ENCODE measurements around the gene MYO10. TPM values are rescaled to one million over a fixed set of nuclear protein-coding genes. Genes with fewer than 3 reads are reported as not detected.
A peak's percentile ranks its signal among the peaks of the same experiment; 100 is the strongest.

The MYO10 gene
- total and polyA plus RNA-seq, 2 experiments from 2014 or later = 8.2 to 9.3 TPM

GRCh38 chr5:16870878-16871277 lies 65.2 kb downstream of the MYO10 start:
- no peak overlapping the region for H3K4me3 ChIP-seq
- H3K27ac ChIP-seq = no peak overlapping the region
- no peaks in the 10 kb centered on the region for H3K36me3 ChIP-seq
- DNase-seq (ENCODE audit: low read depth in 1 of 2, low spot score in 1 of 2) = no peak
- no peaks in the 10 kb centered on the region for H3K9me3 ChIP-seq (ENCODE audit: low read depth)
- no peaks in the 10 kb centered on the region for H3K27me3 ChIP-seq
- peaks cover 19% of the 10 kb centered on the region for H3K4me1 ChIP-seq (ENCODE audit: low read depth)
- TF ChIP-seq CTCF (IDR thresholded peaks at IDR 0.05; ENCODE audit: low read depth, low read length) = no peak

- H3K4me3 ChIP-seq = no peak overlapping the region
- no peaks in the 10 kb centered on the region for H3K27me3 ChIP-seq
- peaks cover 19% of the 10 kb centered on the region for H3K4me1 ChIP-seq (ENCODE audit: low read depth)
- TF ChIP-seq CTCF (IDR thresholded peaks at IDR 0.05; ENCODE audit: low read depth, low read length) = no peak
- no peaks in the 10 kb centered on the region for H3K9me3 ChIP-seq (ENCODE audit: low read depth)
- H3K27ac ChIP-seq = no peak overlapping the region
- no peaks in the 10 kb centered on the region for H3K36me3 ChIP-seq
- DNase-seq (ENCODE audit: low read depth in 1 of 2, low spot score in 1 of 2) = no peak
These were observed 66.0 kb downstream of the MYO10 start for GRCh38 chr5:16869821-16870796.

GRCh38 chr5:16867577-16867953 lies 68.5 kb downstream of the MYO10 start:
- H3K36me3 ChIP-seq = no peaks in the 10 kb centered on the region
- TF ChIP-seq CTCF (IDR thresholded peaks at IDR 0.05; ENCODE audit: low read depth, low read length) = no peak
- no peak for DNase-seq (ENCODE audit: low read depth in 1 of 2, low spot score in 1 of 2)
- no peaks in the 10 kb centered on the region for H3K9me3 ChIP-seq (ENCODE audit: low read depth)
- no peaks in the 10 kb centered on the region for H3K27me3 ChIP-seq
- no peak overlapping the region for H3K4me3 ChIP-seq
- H3K27ac ChIP-seq = peak overlapping the region; percentile 66
- peaks cover 19% of the 10 kb centered on the region for H3K4me1 ChIP-seq (ENCODE audit: low read depth)

GRCh38 chr5:16866795-16867576 lies 69.1 kb downstream of the MYO10 start:
- TF ChIP-seq CTCF (IDR thresholded peaks at IDR 0.05; ENCODE audit: low read depth, low read length) = no peak
- Histone ChIP-seq H3K4me3 (no peak overlapping the region), H3K36me3 (no peaks in the 10 kb centered on the region), H3K27me3 (no peaks in the 10 kb centered on the region), H3K27ac (peak overlapping the region; percentile 66), H3K4me1 (ENCODE audit: low read depth) (peaks cover 19% of the 10 kb centered on the region), H3K9me3 (ENCODE audit: low read depth) (no peaks in the 10 kb centered on the region)
- DNase-seq (ENCODE audit: low read depth in 1 of 2, low spot score in 1 of 2) = peak; percentile 49 to 66

- H3K36me3 ChIP-seq = no peaks in the 10 kb centered on the region
- no peaks in the 10 kb centered on the region for H3K27me3 ChIP-seq
- DNase-seq (ENCODE audit: low read depth in 1 of 2, low spot score in 1 of 2) = no peak
- no peak overlapping the region for H3K27ac ChIP-seq
- H3K9me3 ChIP-seq (ENCODE audit: low read depth) = no peaks in the 10 kb centered on the region
- TF ChIP-seq CTCF (IDR thresholded peaks at IDR 0.05; ENCODE audit: low read depth, low read length) = no peak
- H3K4me1 ChIP-seq (ENCODE audit: low read depth) = peaks cover 19% of the 10 kb centered on the region
- H3K4me3 ChIP-seq = no peak overlapping the region
These were observed 69.8 kb downstream of the MYO10 start for GRCh38 chr5:16866273-16866672.

Data from cardiac muscle cell (in vitro differentiated cells and primary cell).